H9 (cell line): ENCODE results near the gene ZNF614. TPM values are rescaled to one million over a fixed set of nuclear protein-coding genes. Genes with fewer than 3 reads are reported as not detected.

Experiments used
- DNase-seq: peaks from one replicate; pipeline ENCODE4 v3.0.0-alpha.2; 2017
- H2AFZ ChIP-seq: one replicate; pipeline ENCODE4 v1.6.1; 2013; ENCODE audit warnings: mild to moderate bottlenecking, low read length, control low read depth, moderate library complexity
- H2AK5ac ChIP-seq: 2 replicates; pipeline ENCODE4 v1.6.1; 2013; ENCODE audit warnings: low read length, control low read depth, mixed read lengths; ENCODE audit not compliant: insufficient read length
- H2BK120ac ChIP-seq: one replicate; pipeline ENCODE4 v1.6.1; 2013; ENCODE audit warnings: low read depth, mild to moderate bottlenecking, low read length, control low read depth, inconsistent platforms; ENCODE audit not compliant: poor library complexity, severe bottlenecking
- H2BK12ac ChIP-seq: 2 replicates; pipeline ENCODE4 v1.6.1; 2013; ENCODE audit warnings: low read length, control low read depth, mixed read lengths, low read depth; ENCODE audit not compliant: insufficient read length
- H2BK15ac ChIP-seq: 2 replicates; pipeline ENCODE4 v1.6.1; 2013; ENCODE audit warnings: low read depth, low read length, control low read depth
- H2BK20ac ChIP-seq: one replicate; pipeline ENCODE4 v1.6.1; 2013; ENCODE audit warnings: low read depth, mild to moderate bottlenecking, low read length, control low read depth, inconsistent platforms; ENCODE audit not compliant: poor library complexity, severe bottlenecking
- H2BK5ac ChIP-seq: 2 replicates; pipeline ENCODE4 v1.6.1; 2013; ENCODE audit warnings: low read length, control low read depth, mixed read lengths; ENCODE audit not compliant: insufficient read length
- H3K14ac ChIP-seq: 2 replicates; pipeline ENCODE4 v1.6.1; 2013; ENCODE audit warnings: low read length, control low read depth; ENCODE audit not compliant: insufficient read depth
- H3K18ac ChIP-seq: 2 replicates; pipeline ENCODE4 v1.6.1; 2013; ENCODE audit warnings: low read depth, mild to moderate bottlenecking, mixed read lengths, low read length, control low read depth; ENCODE audit not compliant: insufficient read length
- H3K23ac ChIP-seq: 2 replicates; pipeline ENCODE4 v1.6.1; 2013; ENCODE audit warnings: low read length, control low read depth, mixed read lengths, low read depth; ENCODE audit not compliant: insufficient read length
- H3K23me2 ChIP-seq: 2 replicates; pipeline ENCODE4 v1.6.1; 2013; ENCODE audit warnings: low read depth, mild to moderate bottlenecking, mixed read lengths, low read length, control low read depth; ENCODE audit not compliant: insufficient read length, poor library complexity, severe bottlenecking
- H3K27ac ChIP-seq: 2 replicates; pipeline ENCODE4 v1.5.1; 2013; ENCODE audit warnings: low read length, control low read depth, mixed read lengths, low read depth; ENCODE audit not compliant: insufficient read length
- H3K27me3 ChIP-seq: 2 replicates; pipeline ENCODE4 v1.6.1; 2013; ENCODE audit warnings: low read length, control low read depth, inconsistent platforms; ENCODE audit not compliant: insufficient read depth
- H3K4ac ChIP-seq: 2 replicates; pipeline ENCODE4 v1.6.1; 2013; ENCODE audit warnings: low read depth, mild to moderate bottlenecking, control low read depth, inconsistent platforms, low read length, moderate library complexity
- H3K4me1 ChIP-seq: 2 replicates; pipeline ENCODE4 v1.6.1; 2013; ENCODE audit warnings: low read length, control low read depth, inconsistent platforms; ENCODE audit not compliant: insufficient read depth
- H3K4me2 ChIP-seq: 2 replicates; pipeline ENCODE4 v1.6.1; 2013; ENCODE audit warnings: low read length, control low read depth, mixed read lengths; ENCODE audit not compliant: insufficient read length, insufficient read depth
- H3K56ac ChIP-seq: 2 replicates; pipeline ENCODE4 v1.6.1; 2013; ENCODE audit warnings: low read depth, mild to moderate bottlenecking, mixed read lengths, low read length, control low read depth; ENCODE audit not compliant: insufficient read length
- H3K79me1 ChIP-seq: 2 replicates; pipeline ENCODE4 v1.6.1; 2013; ENCODE audit warnings: low read depth, mild to moderate bottlenecking, moderate library complexity, low read length, control low read depth, inconsistent platforms; ENCODE audit not compliant: insufficient read depth, poor library complexity, severe bottlenecking
- H3K79me2 ChIP-seq: 2 replicates; pipeline ENCODE4 v1.6.1; 2013; ENCODE audit warnings: low read length, control low read depth, inconsistent platforms; ENCODE audit not compliant: insufficient read depth
- H3K9ac ChIP-seq: 2 replicates; pipeline ENCODE4 v1.6.1; 2013; ENCODE audit warnings: low read length, control low read depth, mixed read lengths; ENCODE audit not compliant: insufficient read length; ENCODE audit errors: extremely low read depth
- H3K9me3 ChIP-seq: one replicate; pipeline ENCODE4 v1.6.1; 2013; ENCODE audit warnings: low read depth, low read length, inconsistent platforms; ENCODE audit not compliant: control insufficient read depth
- H3T11ph ChIP-seq: one replicate; pipeline ENCODE4 v1.6.1; 2013; ENCODE audit warnings: mild to moderate bottlenecking, low read length, control low read depth, inconsistent platforms
- H4K20me1 ChIP-seq: one replicate; pipeline ENCODE4 v1.6.1; 2013; ENCODE audit not compliant: control insufficient read depth, insufficient read length, insufficient read depth
- H4K5ac ChIP-seq: 2 replicates; pipeline ENCODE4 v1.6.1; 2013; ENCODE audit warnings: low read depth, mild to moderate bottlenecking, mixed read lengths, low read length, control low read depth; ENCODE audit not compliant: insufficient read length
- H4K8ac ChIP-seq: replicated peaks from 2 replicates; pipeline ENCODE4 v1.6.1; 2013; ENCODE audit warnings: low read length, control low read depth, mixed read lengths, low read depth; ENCODE audit not compliant: insufficient read length
- H4K91ac ChIP-seq: 2 replicates; pipeline ENCODE4 v1.6.1; 2013; ENCODE audit warnings: low read depth, mild to moderate bottlenecking, moderate library complexity, mixed read lengths, low read length, control low read depth; ENCODE audit not compliant: insufficient read length
- H3K27ac Mint-ChIP-seq, 3 experiments: 2 replicates in 2 of 3; 3 replicates in 1 of 3; pipeline ENCODE4 v1.8.0; 2020 to 2021; ENCODE audit warnings: mixed read lengths in 3 of 3, mild to moderate bottlenecking in 1 of 3, moderate library complexity in 1 of 3
- H3K27me3 Mint-ChIP-seq: 2 replicates; pipeline ENCODE4 v1.8.0; 2021; ENCODE audit warnings: low read depth, mild to moderate bottlenecking, moderate library complexity, mixed read lengths
- H3K36me3 Mint-ChIP-seq, 3 experiments: 2 replicates in 2 of 3; 3 replicates in 1 of 3; pipeline ENCODE4 v1.8.0; 2020 to 2021; ENCODE audit warnings: low read depth in 3 of 3, mixed read lengths in 3 of 3; ENCODE audit not compliant: insufficient read depth in 1 of 3
- H3K4me1 Mint-ChIP-seq, 2 experiments: 2 replicates each; pipeline ENCODE4 v1.8.0; 2020; ENCODE audit warnings: mixed read lengths in 2 of 2
- H3K4me3 Mint-ChIP-seq, 2 experiments: 2 replicates in 1 of 2; 3 replicates in 1 of 2; pipeline ENCODE4 v1.8.0; 2020 to 2021; ENCODE audit warnings: mild to moderate bottlenecking in 2 of 2, mixed read lengths in 2 of 2, moderate library complexity in 1 of 2
- H3K9me3 Mint-ChIP-seq, 2 experiments: 2 replicates in 1 of 2; 3 replicates in 1 of 2; pipeline ENCODE4 v1.8.0; 2020; ENCODE audit warnings: mild to moderate bottlenecking in 2 of 2, mixed read lengths in 2 of 2, moderate library complexity in 1 of 2
- CTCF ChIP-seq: fragments of 200-600 bp; sonication (generic); conservative IDR thresholded peaks from 3 replicates; pipeline ENCODE4 v1.8.0; 2021; ENCODE audit warnings: antibody characterized with exemption, mild to moderate bottlenecking
- WGBS: extraction: QIAGEN DNeasy Blood & Tissue Kit; methylation state at CpG from one replicate; pipeline ENCODE4 v1.1.7; 2013; ENCODE audit warnings: missing lambda C conversion rate, low lambda C conversion rate, mixed read lengths; ENCODE audit not compliant: insufficient read length; ENCODE audit errors: extremely low coverage; 5-methylcytosine and 5-hydroxymethylcytosine counted together
- total RNA-seq: library from RNA; stranded (reverse); gene quantifications from 2 replicates; pipeline ENCODE4 v1.2.1, GENCODE V29; 2021

The ZNF614 gene
- total RNA-seq, 1 experiment from 2014 or later: 23.1 TPM

- WGBS: no CpG with 5 or more reads among the region's 9 CpGs
- Histone ChIP-seq H2AK5ac (no peak overlapping the region), H2BK12ac (no peak overlapping the region), H4K20me1 (no peaks in the 10 kb centered on the region), H3K56ac (no peak overlapping the region), H3K9me3 (no peaks in the 10 kb centered on the region), H2BK5ac (no peak overlapping the region), H3K79me2 (no peaks in the 10 kb centered on the region), H4K5ac (no peak overlapping the region), H3K18ac (no peak overlapping the region), H3K14ac (no peak overlapping the region), H3K4me1 (no peaks in the 10 kb centered on the region), H4K8ac (no peak overlapping the region), H3K9ac (peak overlapping the region; percentile 65), H2BK120ac (no peak overlapping the region), H3K23ac (no peak overlapping the region), H2BK20ac (no peak overlapping the region), H3K4ac (no peak overlapping the region), H3T11ph (no peak overlapping the region), H4K91ac (no peak overlapping the region), H3K27me3 (no peaks in the 10 kb centered on the region), H2AFZ (no peak overlapping the region), H3K79me1 (no peaks in the 10 kb centered on the region), H3K4me2 (peak overlapping the region; percentile 80), H3K27ac (no peak overlapping the region), H2BK15ac (no peak overlapping the region), H3K23me2 (peaks cover 6% of the 10 kb centered on the region)
- peak overlapping the region in 2 of 3 experiments; percentile 100; a peak in 4 of 7 replicates for H3K27ac Mint-ChIP-seq
- peaks cover 13 to 32% of the 10 kb centered on the region in 2 experiments for H3K9me3 Mint-ChIP-seq
- H3K27me3 Mint-ChIP-seq: no peaks in the 10 kb centered on the region
- peak; percentile 36 for DNase-seq
- peaks cover 30 to 33% (median 32%) of the 10 kb centered on the region in 3 experiments for H3K36me3 Mint-ChIP-seq
- TF ChIP-seq CTCF: no peak
- peaks cover 8 to 14% of the 10 kb centered on the region in 2 experiments for H3K4me1 Mint-ChIP-seq
- peak overlapping the region; percentile 98 to 99 for H3K4me3 Mint-ChIP-seq
These were observed 20.8 kb downstream of the ZNF614 start for GRCh38 chr19:52007451-52007805.
